Kasumi-1 (cell line): ENCODE results near the gene ITGA3.

Source experiments
- DNase-seq, 2 experiments: peaks; one replicate each; lab custom pipeline; 2025; lab: John Stamatoyannopoulos, UW

The ITGA3 gene

DNA sequence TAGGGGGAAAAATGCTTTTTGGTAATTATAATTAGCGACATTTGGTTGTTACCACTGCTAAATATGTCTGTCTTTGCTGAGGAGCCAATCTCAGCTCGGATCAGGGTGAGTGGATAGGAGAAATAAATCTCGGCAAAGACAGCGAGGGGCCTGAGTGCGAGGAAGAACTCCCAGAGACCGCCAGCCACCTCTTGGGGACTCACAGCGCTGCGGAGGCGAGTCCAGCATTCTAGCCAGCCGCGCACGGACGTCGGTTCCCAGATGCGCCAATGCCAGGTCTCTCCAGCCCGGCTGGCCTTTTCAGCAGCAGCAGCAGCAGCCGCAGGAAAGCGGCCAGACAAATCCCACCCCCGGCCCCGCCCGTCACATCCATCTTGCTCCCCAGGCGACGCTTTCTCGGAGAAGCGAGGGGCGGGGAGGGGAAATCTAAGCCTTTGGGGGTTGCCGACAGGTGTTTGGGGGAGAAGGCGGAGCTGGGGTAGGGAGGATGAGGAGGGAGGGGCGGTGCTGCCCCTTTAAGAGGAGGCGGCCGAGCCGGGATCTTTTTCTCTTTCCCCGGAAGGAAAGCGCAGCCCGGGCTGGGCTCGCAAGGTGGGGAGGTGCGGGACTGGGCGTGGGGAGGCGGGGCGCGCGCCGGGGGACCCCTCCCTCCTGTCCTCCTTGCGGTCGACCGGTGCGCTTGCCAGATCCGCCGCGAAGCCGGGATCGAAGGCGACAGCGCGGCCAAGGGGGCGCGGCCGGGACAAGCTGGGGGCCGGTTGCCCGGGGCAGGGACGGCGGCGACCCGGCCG is at the start of gene ITGA3:
Gene ITGA3 (plus strand): TSS at position 685 of the 791 bp plus-strand sequence. CDS start 330 bp downstream, outside the sequence.
- DNase-seq: peak in 1 of 2 experiments; percentile 20

GRCh38 chr17:50009282-50009681 is 46.6 kb upstream of the ITGA3 start:
- no peak for DNase-seq

GRCh38 chr17:50013079-50013478 is 42.8 kb upstream of the ITGA3 start:
- DNase-seq: no peak

- no peak for DNase-seq
Observed at GRCh38 chr17:50014471-50015088, 41.3 kb upstream of the ITGA3 start.

GRCh38 chr17:50015146-50015545 is 40.8 kb upstream of the ITGA3 start:
- peak; percentile 15 to 17 for DNase-seq

GRCh38 chr17:50018909-50019308 is 37.0 kb upstream of the ITGA3 start:
- no peak for DNase-seq

DNA sequence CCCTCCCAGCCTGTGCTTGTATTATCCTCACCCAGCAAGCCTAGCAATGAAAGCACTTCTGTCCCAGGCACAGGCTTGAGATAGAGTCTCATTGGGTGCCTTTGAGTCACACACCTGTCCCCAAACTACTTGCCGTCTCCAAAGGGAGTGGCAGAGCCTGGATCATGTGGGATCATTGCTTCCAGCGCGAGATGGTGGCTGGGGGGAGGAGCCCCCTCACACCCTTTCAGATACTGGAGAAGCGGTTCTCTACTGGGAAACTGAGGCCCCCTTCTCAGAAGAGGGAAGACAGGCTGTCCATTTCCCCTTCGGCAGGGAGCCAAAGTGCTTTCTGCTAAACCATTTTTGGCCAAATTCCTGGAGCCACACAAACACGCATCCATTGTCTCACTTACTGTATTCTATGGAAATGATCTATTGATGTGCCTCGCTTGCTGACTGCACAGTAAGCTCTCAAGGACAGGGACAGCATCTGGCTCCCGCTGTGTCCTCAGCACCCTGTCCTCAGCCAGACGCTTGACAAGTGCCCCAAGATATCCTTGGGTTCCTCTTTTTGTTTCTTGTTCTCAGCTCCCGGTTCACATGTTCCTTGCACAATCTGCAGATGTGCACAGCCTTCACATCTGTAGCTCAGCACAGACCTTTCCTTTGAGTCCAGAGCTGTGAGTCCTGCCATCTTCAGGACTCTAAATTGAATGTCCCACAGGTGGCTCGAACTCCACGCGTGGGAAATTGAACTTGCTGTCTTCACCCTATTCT is 34.9 kb upstream of the ITGA3 start:
- peak; percentile 95 to 97 for DNase-seq

DNA sequence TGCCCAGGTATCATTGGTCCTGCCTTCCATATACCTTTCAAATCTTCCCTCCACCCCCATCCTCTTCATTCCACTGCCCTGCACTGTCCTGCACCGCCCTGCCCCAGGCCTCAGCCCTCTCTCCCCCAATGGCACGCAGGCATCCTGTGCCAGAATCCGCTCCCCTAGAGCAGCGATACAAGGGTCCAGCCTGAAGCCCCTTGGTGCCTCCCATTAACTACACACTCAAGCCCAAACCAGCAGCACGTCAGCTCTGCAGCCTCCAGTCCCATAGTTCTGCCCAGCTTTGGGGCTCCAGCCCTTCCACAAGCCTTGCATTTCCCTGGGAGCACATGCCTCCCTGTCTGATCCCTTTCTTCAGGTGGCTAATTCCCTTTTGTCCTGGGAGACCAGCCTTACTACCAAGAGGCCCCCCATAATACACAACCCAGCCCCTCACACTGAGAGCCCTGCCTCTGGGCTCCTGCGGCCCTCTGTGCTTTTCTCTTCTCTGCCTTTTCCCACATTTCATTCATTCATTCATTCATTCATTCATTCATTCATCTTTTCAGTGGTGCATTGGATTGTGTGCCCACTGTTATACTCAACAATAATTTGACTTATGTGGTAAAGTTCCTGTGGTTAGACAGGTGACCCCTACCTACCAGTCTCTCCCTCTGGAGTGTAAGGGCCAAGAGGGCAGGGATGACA is 34.1 kb upstream of the ITGA3 start:
- DNase-seq: no peak

DNA sequence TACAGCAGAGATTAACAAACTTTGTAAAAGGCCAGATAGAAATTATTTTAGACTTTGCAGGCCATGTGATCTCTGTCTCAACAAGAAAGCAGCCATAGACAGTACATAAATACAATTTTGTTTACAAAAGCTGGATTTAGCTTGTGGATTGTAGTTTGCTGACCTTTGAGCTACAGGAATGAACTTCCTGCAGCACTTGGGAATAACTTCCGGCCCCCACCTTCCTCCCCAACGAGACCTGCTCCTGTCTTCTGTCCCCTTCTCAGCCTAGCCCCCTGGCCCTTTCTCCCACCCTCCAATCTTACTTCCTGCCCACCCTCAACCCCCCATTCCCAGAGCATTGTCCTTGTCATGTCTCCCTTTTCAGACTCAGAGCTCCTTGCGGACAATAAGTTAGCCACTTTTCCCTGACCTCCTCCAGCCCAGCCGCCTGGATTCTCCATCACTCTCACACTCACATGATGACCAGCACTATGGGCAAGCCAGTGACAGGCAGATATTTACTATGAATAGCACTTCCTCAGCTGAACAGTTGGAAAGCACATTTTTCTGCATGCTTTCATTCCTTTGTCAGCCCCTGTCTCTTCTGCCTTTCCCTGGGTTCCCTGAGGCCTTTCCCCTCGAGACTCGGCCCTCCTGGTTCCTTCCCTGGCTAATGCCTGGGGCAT is 33.3 kb upstream of the ITGA3 start:
- no peak for DNase-seq

DNA sequence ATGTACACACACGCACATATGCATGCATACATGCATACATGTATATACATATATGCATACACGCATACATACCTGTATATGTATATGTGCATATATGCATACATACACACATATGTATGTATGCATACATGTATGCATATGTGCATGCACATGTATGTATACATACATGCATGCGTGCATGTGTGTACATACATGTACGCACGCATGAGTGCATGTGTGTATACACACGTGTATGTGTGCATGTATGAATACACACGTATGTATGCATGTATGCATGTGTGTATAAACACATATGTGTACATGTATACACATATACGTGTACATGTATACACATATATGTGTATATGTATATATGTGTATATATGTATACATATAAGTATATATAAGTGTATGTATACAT is 32.4 kb upstream of the ITGA3 start:
- DNase-seq: no peak

DNA sequence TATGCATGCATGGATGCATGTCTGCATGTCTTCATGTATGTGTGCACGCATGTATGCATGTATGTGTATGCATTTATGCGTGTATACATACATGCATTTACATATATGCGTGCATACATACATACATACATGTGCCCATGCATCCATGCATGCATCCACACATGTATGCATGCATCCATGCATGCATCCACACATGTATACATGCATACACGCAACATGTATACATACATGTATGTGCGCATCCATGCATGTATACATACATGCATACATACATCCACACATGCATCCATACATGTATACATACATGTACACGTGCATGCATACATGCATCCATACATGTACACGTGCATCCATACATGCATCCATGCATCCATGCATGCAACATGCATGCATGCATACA is 31.1 kb upstream of the ITGA3 start:
- DNase-seq: no peak

DNA sequence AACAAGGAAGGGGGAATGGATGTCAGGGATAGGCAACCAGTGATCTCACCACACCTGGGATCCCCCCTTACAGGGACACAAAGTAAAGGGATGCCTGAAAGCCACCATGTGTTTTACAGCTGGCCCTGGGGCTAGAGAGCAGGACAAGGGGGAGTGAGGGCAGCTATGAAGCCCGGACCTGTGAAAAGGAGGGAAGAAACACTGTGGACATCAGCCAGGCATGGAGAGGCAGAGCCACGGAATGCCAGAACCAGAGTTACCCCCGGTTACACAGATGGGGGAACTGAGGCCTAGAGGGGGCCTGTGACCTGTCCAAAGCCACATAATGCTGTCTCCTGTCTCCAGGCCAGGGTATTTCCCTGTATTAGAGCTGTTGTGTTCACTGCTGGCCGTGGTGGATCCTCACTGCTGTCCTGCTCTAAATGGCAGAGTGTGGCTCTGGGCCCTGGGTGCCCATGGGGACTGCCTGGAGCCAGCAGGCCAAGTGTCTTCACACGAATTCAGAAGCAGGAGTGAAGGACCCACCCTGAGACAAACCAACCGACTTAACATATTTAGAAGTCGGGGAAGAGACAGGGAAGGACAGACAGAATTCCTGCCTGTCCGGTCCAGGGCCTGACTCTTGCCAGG is 29.7 kb upstream of the ITGA3 start:
- DNase-seq: no peak

- peak; percentile 58 to 67 for DNase-seq
Observed at GRCh38 chr17:50026837-50027171, 29.1 kb upstream of the ITGA3 start.

GRCh38 chr17:50027172-50027880 is 28.6 kb upstream of the ITGA3 start:
- DNase-seq: peak; percentile 26 to 64

DNA sequence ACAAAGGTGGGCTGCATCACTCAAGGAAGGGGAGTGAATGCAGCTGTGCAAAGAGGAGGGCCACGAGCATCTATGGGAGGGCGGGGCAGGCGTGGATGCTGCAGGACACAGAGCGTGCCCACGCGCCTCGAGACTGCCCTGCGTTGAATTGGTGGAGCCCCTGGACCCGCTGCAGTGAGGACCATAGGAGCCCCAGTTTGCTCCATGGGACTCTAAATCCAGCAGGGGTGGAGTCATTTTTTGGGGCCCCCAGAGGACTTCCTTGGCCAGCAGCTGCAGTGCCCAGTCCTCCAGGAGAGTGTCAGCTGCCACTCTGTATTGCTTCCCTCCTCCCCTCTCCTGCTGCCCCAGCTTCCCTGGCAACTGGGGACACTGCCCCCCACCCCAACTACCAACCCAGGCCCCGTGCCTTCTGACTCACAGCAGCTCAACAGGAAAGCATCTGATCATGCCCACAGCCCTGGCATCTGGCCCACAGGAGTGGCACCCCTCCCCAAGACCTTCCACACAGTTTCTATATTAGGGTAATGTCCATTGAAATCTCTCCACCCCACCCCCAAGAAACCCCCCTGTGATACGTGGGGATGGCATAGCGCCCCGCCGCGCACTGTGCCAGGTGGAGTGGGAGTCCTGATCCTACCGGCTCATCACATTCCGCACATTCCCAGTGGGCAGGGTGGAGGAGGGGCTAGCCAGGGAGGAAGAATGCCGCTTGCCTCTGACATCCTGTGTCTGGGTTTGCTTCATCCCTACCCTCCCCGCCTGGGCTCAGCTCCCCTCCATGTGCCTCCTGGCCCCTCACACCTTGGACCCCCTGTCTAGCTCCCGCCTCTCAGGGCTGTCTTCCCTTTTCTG is 27.8 kb upstream of the ITGA3 start:
- DNase-seq: no peak

GRCh38 chr17:50028736-50029120 is 27.2 kb upstream of the ITGA3 start:
- DNase-seq: no peak

- no peak for DNase-seq
Observed at GRCh38 chr17:50029185-50029584, 26.7 kb upstream of the ITGA3 start.

- DNase-seq: no peak
Observed at GRCh38 chr17:50033316-50033715, 22.6 kb upstream of the ITGA3 start.

DNA sequence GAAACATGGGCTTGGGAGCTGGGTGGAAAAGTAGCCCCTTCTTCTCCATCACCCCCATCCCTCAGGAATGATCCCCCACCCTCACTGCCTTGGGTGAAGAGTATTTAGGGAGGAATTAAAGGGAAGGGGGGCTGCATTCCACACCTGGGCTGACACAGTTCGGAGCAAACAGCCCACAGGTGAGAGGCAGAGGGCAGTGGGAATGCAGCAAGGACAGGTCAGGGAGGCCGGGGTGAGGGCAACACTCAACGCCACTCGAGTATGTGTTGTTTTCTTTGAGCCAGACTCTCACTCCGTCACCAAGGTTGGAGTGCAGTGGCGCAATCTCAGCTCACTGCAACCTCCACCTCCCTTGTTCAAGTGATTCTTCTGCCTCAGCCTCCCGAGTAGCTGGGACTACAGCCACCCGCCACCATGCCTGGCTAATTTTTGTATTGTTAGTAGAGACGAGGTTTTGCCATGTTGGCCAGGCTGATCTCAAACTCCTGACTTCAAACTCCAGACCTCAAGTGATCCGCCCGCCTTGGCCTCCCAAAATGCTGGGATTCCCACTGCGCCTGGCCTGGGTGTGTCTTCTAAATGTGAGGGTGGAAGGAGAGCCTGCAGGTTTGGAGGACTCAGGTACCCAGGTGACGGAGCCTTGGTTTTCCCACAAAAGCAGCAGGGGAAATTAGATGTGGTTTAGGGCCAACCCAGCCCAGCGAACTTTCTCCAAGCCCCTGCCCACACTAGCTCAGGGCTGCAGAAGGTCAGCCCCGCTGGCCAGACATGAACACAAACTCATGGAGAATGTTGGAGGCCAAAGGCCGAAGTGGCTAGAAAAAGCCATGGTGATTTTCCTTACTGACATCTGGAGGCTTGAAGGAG is 21.2 kb upstream of the ITGA3 start:
- no peak for DNase-seq
